ENCODE measurements around the gene DSCAML1. TPM values are rescaled to one million over a fixed set of nuclear protein-coding genes. Genes with fewer than 3 reads are reported as not detected.
A peak's percentile ranks its signal among the peaks of the same experiment; 100 is the strongest.

Gene DSCAML1
- total and polyA plus RNA-seq, 2 experiments from 2014 or later, result not detected

- H3K27me3 ChIP-seq (replicated peaks; ENCODE audit: insufficient read depth), result no peaks in the 10 kb centered on the region; the same call in none of the 2 replicates
Observed at GRCh38 chr11:117606211-117606610, 190.8 kb downstream of the DSCAML1 start.

GRCh38 chr11:117605331-117605730, 191.7 kb downstream of the DSCAML1 start:
- Histone ChIP-seq H3K79me2 (ENCODE audit: insufficient read depth) (no peaks in the 10 kb centered on the region), H3K36me3 (ENCODE audit: low read depth) (no peaks in the 10 kb centered on the region), H4K20me1 (ENCODE audit: insufficient read depth) (no peaks in the 10 kb centered on the region), H3K27me3 (replicated peaks; ENCODE audit: insufficient read depth) (no peaks in the 10 kb centered on the region; the same call in none of the 2 replicates), H3F3A (ENCODE audit: insufficient read depth) (no peaks in the 10 kb centered on the region), H3K4me3 (no peak overlapping the region), H3K9ac (no peak overlapping the region), H3K9me2 (ENCODE audit: insufficient read depth) (no peaks in the 10 kb centered on the region), H3K4me1 (ENCODE audit: insufficient read depth) (no peaks in the 10 kb centered on the region), H3K9me3 (ENCODE audit: low read depth) (no peaks in the 10 kb centered on the region), H2AFZ (no peak overlapping the region), H3K4me2 (ENCODE audit: unreplicated experiment) (no peak overlapping the region), H3K27ac (no peak overlapping the region)
- TF ChIP-seq EZH2phosphoT487 (IDR thresholded peaks at IDR 0.05; ENCODE audit: insufficient read depth, low read depth) (no peak), EZH2 (IDR thresholded peaks at IDR 0.05; ENCODE audit: insufficient read depth, poor library complexity, severe bottlenecking) (no peak)
- DNase-seq, result no peak
- 44 to 50% methylated on average over 8 of the region's 8 CpGs for WGBS, 2 experiments (ENCODE audit: low coverage in 1 of 2, low lambda C conversion rate in 2 of 2, missing lambda C conversion rate in 2 of 2)
- in situ Hi-C loops (cut with MboI), result no loop called here

More at GRCh38 chr11:117606211-117606610, 190.8 kb downstream of the DSCAML1 start:
- Histone ChIP-seq H3F3A (ENCODE audit: insufficient read depth) (no peaks in the 10 kb centered on the region), H4K20me1 (ENCODE audit: insufficient read depth) (no peaks in the 10 kb centered on the region), H3K9me2 (ENCODE audit: insufficient read depth) (no peaks in the 10 kb centered on the region), H2AFZ (no peak overlapping the region), H3K4me3 (no peak overlapping the region), H3K27ac (no peak overlapping the region), H3K4me1 (ENCODE audit: insufficient read depth) (no peaks in the 10 kb centered on the region), H3K9me3 (ENCODE audit: low read depth) (no peaks in the 10 kb centered on the region), H3K4me2 (ENCODE audit: unreplicated experiment) (no peak overlapping the region), H3K79me2 (ENCODE audit: insufficient read depth) (no peaks in the 10 kb centered on the region), H3K36me3 (ENCODE audit: low read depth) (no peaks in the 10 kb centered on the region), H3K9ac (no peak overlapping the region)
- TF ChIP-seq EZH2 (IDR thresholded peaks at IDR 0.05; ENCODE audit: insufficient read depth, poor library complexity, severe bottlenecking) (no peak), EZH2phosphoT487 (IDR thresholded peaks at IDR 0.05; ENCODE audit: insufficient read depth, low read depth) (no peak)
- in situ Hi-C loops (cut with MboI), result no loop called here
- DNase-seq, result no peak
- WGBS, 2 experiments (ENCODE audit: low coverage in 1 of 2, low lambda C conversion rate in 2 of 2, missing lambda C conversion rate in 2 of 2), result 70 to 77% methylated on average over 5 of the region's 5 CpGs

- H3F3A ChIP-seq (ENCODE audit: insufficient read depth), result no peaks in the 10 kb centered on the region
- H3K4me3 ChIP-seq, result no peak overlapping the region
- no peak overlapping the region for H3K27ac ChIP-seq
- no peaks in the 10 kb centered on the region for H3K9me3 ChIP-seq (ENCODE audit: low read depth)
- H3K4me2 ChIP-seq (ENCODE audit: unreplicated experiment), result no peak overlapping the region
- no peaks in the 10 kb centered on the region for H3K36me3 ChIP-seq (ENCODE audit: low read depth)
- in situ Hi-C loops (cut with MboI), result no loop called here
- no peaks in the 10 kb centered on the region; the same call in 1 of the 2 replicates for H3K27me3 ChIP-seq (replicated peaks; ENCODE audit: insufficient read depth)
- H4K20me1 ChIP-seq (ENCODE audit: insufficient read depth), result no peaks in the 10 kb centered on the region
- WGBS, 2 experiments (ENCODE audit: low coverage in 1 of 2, low lambda C conversion rate in 2 of 2, missing lambda C conversion rate in 2 of 2), result 11 to 16% methylated on average over 14 of the region's 14 CpGs
- no peak overlapping the region for H2AFZ ChIP-seq
- H3K4me1 ChIP-seq (ENCODE audit: insufficient read depth), result no peaks in the 10 kb centered on the region
- no peaks in the 10 kb centered on the region for H3K9me2 ChIP-seq (ENCODE audit: insufficient read depth)
- H3K79me2 ChIP-seq (ENCODE audit: insufficient read depth), result no peaks in the 10 kb centered on the region
- peak; percentile 17 for DNase-seq
- no peak for TF ChIP-seq EZH2phosphoT487 (IDR thresholded peaks at IDR 0.05; ENCODE audit: insufficient read depth, low read depth)
- no peak for TF ChIP-seq EZH2 (IDR thresholded peaks at IDR 0.05; ENCODE audit: insufficient read depth, poor library complexity, severe bottlenecking)
- no peak overlapping the region for H3K9ac ChIP-seq
Observed at GRCh38 chr11:117604336-117604995, 192.6 kb downstream of the DSCAML1 start.

DNA sequence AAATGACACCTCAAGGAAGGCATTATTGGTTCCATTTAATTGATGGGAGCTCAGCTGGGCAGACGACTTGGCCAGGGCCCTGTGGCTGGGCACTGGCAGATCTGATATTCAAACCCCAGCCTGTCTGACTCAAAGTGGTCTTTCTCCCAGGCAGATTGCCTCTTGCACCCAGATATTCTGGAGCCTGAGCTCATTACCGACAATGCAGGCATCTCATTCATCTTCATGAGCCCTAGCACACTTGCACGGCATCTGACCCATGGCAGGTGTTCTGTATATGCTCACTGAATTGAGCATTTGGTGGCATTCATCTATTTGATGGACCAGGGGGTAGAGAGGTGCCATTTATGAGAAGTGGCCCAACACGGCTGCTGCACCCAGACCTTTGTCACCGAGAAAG, 193.1 kb downstream of the DSCAML1 start:
- Histone ChIP-seq H3K36me3 (ENCODE audit: low read depth) (no peaks in the 10 kb centered on the region), H3K4me3 (no peak overlapping the region), H3K4me2 (ENCODE audit: unreplicated experiment) (no peak overlapping the region), H3F3A (ENCODE audit: insufficient read depth) (no peaks in the 10 kb centered on the region), H4K20me1 (ENCODE audit: insufficient read depth) (no peaks in the 10 kb centered on the region), H3K9ac (no peak overlapping the region), H3K4me1 (ENCODE audit: insufficient read depth) (no peaks in the 10 kb centered on the region), H3K27ac (no peak overlapping the region), H3K9me3 (ENCODE audit: low read depth) (no peaks in the 10 kb centered on the region), H3K9me2 (ENCODE audit: insufficient read depth) (no peaks in the 10 kb centered on the region), H3K79me2 (ENCODE audit: insufficient read depth) (no peaks in the 10 kb centered on the region), H3K27me3 (replicated peaks; ENCODE audit: insufficient read depth) (no peaks in the 10 kb centered on the region; the same call in 1 of the 2 replicates), H2AFZ (no peak overlapping the region)
- WGBS, 2 experiments (ENCODE audit: low coverage in 1 of 2, low lambda C conversion rate in 2 of 2, missing lambda C conversion rate in 2 of 2), result 51 to 56% methylated on average over 5 of the region's 5 CpGs
- in situ Hi-C loops (cut with MboI), result no loop called here
- TF ChIP-seq EZH2phosphoT487 (IDR thresholded peaks at IDR 0.05; ENCODE audit: insufficient read depth, low read depth) (no peak), EZH2 (IDR thresholded peaks at IDR 0.05; ENCODE audit: insufficient read depth, poor library complexity, severe bottlenecking) (no peak)
- DNase-seq, result no peak
